Endothelial cell of umbilical vein (primary cell): ENCODE data around the gene SYNE1. TPM values are rescaled to one million over a fixed set of nuclear protein-coding genes. Genes with fewer than 3 reads are reported as not detected.

ENCODE experiments used
- BruUV-seq: library from RNA; stranded (reverse); fragments of 400-500 nt; replicated peaks from 2 replicates; lab custom pipeline; 2021; lab: Mats Ljungman, UMichigan
- CTCF ChIA-PET: fragments of 300-600, 350-600 bp; sonication (Branson Sonifier 250); formaldehyde crosslinking; loops from one replicate; lab custom pipeline; 2021; ENCODE audit warnings: antibody characterized with exemption, inconsistent platforms; lab: Charles Lee
- POLR2A ChIA-PET: fragments of 300-600, 350-600 bp; sonication (Branson Sonifier 250); formaldehyde crosslinking; loops from one replicate; lab custom pipeline; 2021; ENCODE audit warnings: antibody characterized with exemption, inconsistent platforms; lab: Charles Lee
- DNase-seq: peaks from one replicate; pipeline ENCODE4 v3.0.0-alpha.2; 2011; ENCODE audit warnings: low read depth, low spot score
- FAIRE-seq: peaks from 2 replicates; lab custom pipeline; 2011; peaks lifted over from hg19 to GRCh38; lab: Jason Lieb, UNC
- H2AFZ ChIP-seq: 2 replicates; pipeline ENCODE4 v1.6.0; 2012; ENCODE audit warnings: low read depth, low read length, control low read depth, inconsistent platforms
- H3K27ac ChIP-seq: 2 replicates; pipeline ENCODE4 v1.5.1; 2011; ENCODE audit warnings: low read depth, mild to moderate bottlenecking, control low read depth, low read length, moderate library complexity; ENCODE audit not compliant: insufficient read depth
- H3K27me3 ChIP-seq, 2 experiments: 2 replicates each; pipeline versions ENCODE4 v1.6.0 to v1.6.1; 2011; ENCODE audit warnings: low read length in 2 of 2, mixed read lengths in 1 of 2; ENCODE audit not compliant: control insufficient read depth in 2 of 2, insufficient read depth in 2 of 2
- H3K36me3 ChIP-seq, 2 experiments: 2 replicates in 1 of 2; 3 replicates in 1 of 2; pipeline ENCODE4 v1.5.1; 2011; ENCODE audit warnings: low read length in 2 of 2, mild to moderate bottlenecking in 1 of 2, moderate library complexity in 1 of 2; ENCODE audit not compliant: control insufficient read depth in 2 of 2, insufficient read depth in 2 of 2; ENCODE audit errors: extremely low read depth in 1 of 2
- H3K4me1 ChIP-seq: 3 replicates; pipeline ENCODE4 v1.5.1; 2011; ENCODE audit warnings: mild to moderate bottlenecking, low read length; ENCODE audit not compliant: control insufficient read depth, insufficient read depth; ENCODE audit errors: extremely low read depth
- H3K4me2 ChIP-seq: 2 replicates; pipeline ENCODE4 v1.6.1; 2011; ENCODE audit warnings: low read length, control low read depth, mixed read lengths; ENCODE audit not compliant: insufficient read depth
- H3K4me3 ChIP-seq, 3 experiments: fragments of 200-600 bp in 1 of 3; sonication (generic), shearing (Covaris generic) in 1 of 3; replicated peaks in 1 of 3; 2 replicates each; pipeline ENCODE4 v1.5.1; 2011 to 2016; ENCODE audit warnings: control low read depth in 3 of 3, low read length in 3 of 3, mild to moderate bottlenecking in 2 of 3, inconsistent platforms in 1 of 3, low read depth in 1 of 3, moderate library complexity in 1 of 3; ENCODE audit not compliant: insufficient read depth in 1 of 3
- H3K79me2 ChIP-seq: 2 replicates; pipeline ENCODE4 v1.6.0; 2012; ENCODE audit warnings: low read length, inconsistent platforms; ENCODE audit not compliant: control insufficient read depth, insufficient read depth
- H3K9ac ChIP-seq: replicated peaks from 2 replicates; pipeline ENCODE3; 2011; ENCODE audit warnings: low read length, control low read depth; ENCODE audit not compliant: insufficient read depth; ENCODE audit errors: extremely low read depth
- H3K9me1 ChIP-seq: replicated peaks from 3 replicates; pipeline ENCODE4 v1.6.0; 2011; ENCODE audit warnings: mild to moderate bottlenecking, low read length; ENCODE audit not compliant: control insufficient read depth, insufficient read depth; ENCODE audit errors: extremely low read depth
- H3K9me3 ChIP-seq: replicated peaks from 2 replicates; pipeline ENCODE4 v1.5.1; 2012; ENCODE audit warnings: low read length, inconsistent platforms; ENCODE audit not compliant: control insufficient read depth, insufficient read depth
- H4K20me1 ChIP-seq: replicated peaks from 2 replicates; pipeline ENCODE3; 2011; ENCODE audit warnings: mild to moderate bottlenecking, low read length; ENCODE audit not compliant: control insufficient read depth, insufficient read depth; ENCODE audit errors: extremely low read depth
- EZH2 ChIP-seq: IDR thresholded peaks from 2 replicates; pipeline ENCODE4 v1.6.1; 2012; ENCODE audit warnings: borderline replicate concordance, low read depth, mild to moderate bottlenecking, moderate library complexity, low read length, inconsistent platforms; ENCODE audit not compliant: severe bottlenecking
- FOS ChIP-seq: IDR thresholded peaks from 2 replicates; pipeline ENCODE4 v1.6.1; 2011; ENCODE audit warnings: mild to moderate bottlenecking, low read length, moderate library complexity, borderline replicate concordance; ENCODE audit not compliant: insufficient read depth
- GATA2 ChIP-seq: IDR thresholded peaks from 2 replicates; pipeline ENCODE4 v1.7.0; 2011; ENCODE audit warnings: low read depth, mild to moderate bottlenecking, moderate library complexity, mixed read lengths, low read length; ENCODE audit not compliant: insufficient read length, insufficient read depth
- JUN ChIP-seq: IDR thresholded peaks from 2 replicates; pipeline ENCODE4 v1.6.1; 2011; ENCODE audit warnings: borderline replicate concordance, low read depth; ENCODE audit not compliant: insufficient read length, insufficient read depth
- MAX ChIP-seq: IDR thresholded peaks from 2 replicates; pipeline ENCODE4 v1.6.1; 2011; ENCODE audit not compliant: insufficient read depth, insufficient read length
- MYC ChIP-seq: IDR thresholded peaks from one replicate; pipeline ENCODE4 v1.6.1; 2011; ENCODE audit warnings: mild to moderate bottlenecking, low read depth, low read length
- POLR2A ChIP-seq: IDR thresholded peaks from 2 replicates; pipeline ENCODE4 v1.6.1; 2012; ENCODE audit warnings: low read depth, mild to moderate bottlenecking, control low read depth, low read length
- POLR2AphosphoS5 ChIP-seq: IDR thresholded peaks from 2 replicates; pipeline ENCODE4 v1.6.1; 2012; ENCODE audit warnings: low read depth, mild to moderate bottlenecking, control low read depth, low read length, moderate library complexity; ENCODE audit not compliant: insufficient read depth
- dilution Hi-C: fragments of 300-500 bp; cut with MboI; formaldehyde crosslinking; loops from one replicate; pipeline ENCODE4 v1.15.0; 2019; ENCODE audit warnings: low sequenced_read_pairs; ENCODE audit not compliant: extremely low pct_ligation_motif_present
- intact Hi-C: fragments of 100-400 bp; cut with micrococcal nuclease; formaldehyde crosslinking; loops from one replicate; pipeline ENCODE4 v1.10.0; 2022
- polyA plus RNA-seq, 4 experiments: library from polyadenylated mRNA; depleted of rRNA in 3 of 4; stranded (reverse) in 3 of 4; unstranded in 1 of 4; fragments of >200 nt; gene quantifications; 2 replicates each; pipeline versions ENCODE4 v1.2.1 to v1.2.3, GENCODE V29; 2011 to 2012; ENCODE audit warnings: missing spikeins in 1 of 4
- total RNA-seq: library from RNA; stranded (reverse); gene quantifications from 2 replicates; pipeline ENCODE4 v1.2.3, GENCODE V29; 2021
- TF ChIP-seq, protein P1 (sequence below), 2 donors: IDR thresholded peaks; 1 replicate in 1 of 2; 2 replicates in 1 of 2; pipeline ENCODE4 v1.5.1; 2011; ENCODE audit warnings: low read length in 2 of 2, mild to moderate bottlenecking in 2 of 2, moderate library complexity in 2 of 2, control low read depth in 1 of 2, inconsistent platforms in 1 of 2, low read depth in 1 of 2; ENCODE audit not compliant: insufficient read depth in 1 of 2; ENCODE audit errors: extremely low read depth in 1 of 2

Gene SYNE1
- total and polyA plus RNA-seq, 2 donors (not counting 3 experiments of a cell fraction or from before 2014, with no cell fraction given) = 26.5 to 52.3 TPM

GRCh38 chr6:152293404-152293803 lies 343.8 kb downstream of the SYNE1 start:
- H2AFZ ChIP-seq = no peak overlapping the region
- peaks cover 3% of the 10 kb centered on the region for H3K9me1 ChIP-seq
- H3K4me3 ChIP-seq = no peak overlapping the region
- POLR2A ChIA-PET = no interaction called here
- peaks cover 0 to 13% of the 10 kb centered on the region in 2 experiments for H3K36me3 ChIP-seq
- BruUV-seq = no TSS peak
- DNase-seq = no peak
- no peak overlapping the region for H3K27ac ChIP-seq
- dilution Hi-C loops (no loop called here), intact Hi-C loops (no loop called here)
- no peaks in the 10 kb centered on the region for H3K4me1 ChIP-seq
- TF ChIP-seq MYC (no peak), POLR2AphosphoS5 (no peak), GATA2 (no peak), FOS (no peak), JUN (no peak)
- no peaks in the 10 kb centered on the region for H3K79me2 ChIP-seq
- H4K20me1 ChIP-seq = no peaks in the 10 kb centered on the region
- H3K9me3 ChIP-seq = no peaks in the 10 kb centered on the region
- CTCF ChIA-PET = interaction anchor here (1.0 to 1.9 kb wide), 3 partner anchors 8 to 45 kb away, joined by 3 to 7 read pairs (median 5); no protein-coding TSS in a partner anchor
- H3K27me3 ChIP-seq = no peaks in the 10 kb centered on the region
- no peak overlapping the region for H3K9ac ChIP-seq
- FAIRE-seq = no peak
- H3K4me2 ChIP-seq = no peak overlapping the region

DNA sequence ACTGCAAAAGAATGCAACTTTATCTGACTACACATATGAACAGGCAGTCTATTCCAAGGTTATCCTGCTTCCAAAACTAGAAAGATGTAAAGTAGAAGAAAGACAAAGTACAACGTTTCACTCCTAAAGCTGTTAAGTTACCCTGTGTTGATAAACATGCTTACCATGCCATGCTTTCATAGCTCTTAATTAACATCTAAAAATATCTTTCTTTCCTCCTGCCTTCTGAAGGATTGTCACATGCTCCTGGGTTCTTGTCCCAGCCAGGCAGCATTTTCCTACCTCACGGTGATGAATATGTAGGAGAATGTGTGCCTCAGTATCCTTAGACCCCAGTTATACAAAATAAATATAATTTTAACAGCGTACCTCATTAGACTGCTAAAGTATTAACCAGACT lies 344.6 kb downstream of the SYNE1 start:
- intact Hi-C loops = no loop called here
- H3K4me2 ChIP-seq = no peak overlapping the region
- H3K36me3 ChIP-seq = peaks cover 0 to 13% of the 10 kb centered on the region in 2 experiments
- H3K79me2 ChIP-seq = no peaks in the 10 kb centered on the region
- no TSS peak for BruUV-seq
- H4K20me1 ChIP-seq = no peaks in the 10 kb centered on the region
- dilution Hi-C loops = no loop called here
- TF ChIP-seq EZH2 = no peak
- no peak for TF ChIP-seq MYC
- no peak for TF ChIP-seq POLR2A
- TF ChIP-seq FOS = no peak
- no peak for TF ChIP-seq MAX
- TF ChIP-seq GATA2 = no peak
- TF ChIP-seq, protein P1, sequence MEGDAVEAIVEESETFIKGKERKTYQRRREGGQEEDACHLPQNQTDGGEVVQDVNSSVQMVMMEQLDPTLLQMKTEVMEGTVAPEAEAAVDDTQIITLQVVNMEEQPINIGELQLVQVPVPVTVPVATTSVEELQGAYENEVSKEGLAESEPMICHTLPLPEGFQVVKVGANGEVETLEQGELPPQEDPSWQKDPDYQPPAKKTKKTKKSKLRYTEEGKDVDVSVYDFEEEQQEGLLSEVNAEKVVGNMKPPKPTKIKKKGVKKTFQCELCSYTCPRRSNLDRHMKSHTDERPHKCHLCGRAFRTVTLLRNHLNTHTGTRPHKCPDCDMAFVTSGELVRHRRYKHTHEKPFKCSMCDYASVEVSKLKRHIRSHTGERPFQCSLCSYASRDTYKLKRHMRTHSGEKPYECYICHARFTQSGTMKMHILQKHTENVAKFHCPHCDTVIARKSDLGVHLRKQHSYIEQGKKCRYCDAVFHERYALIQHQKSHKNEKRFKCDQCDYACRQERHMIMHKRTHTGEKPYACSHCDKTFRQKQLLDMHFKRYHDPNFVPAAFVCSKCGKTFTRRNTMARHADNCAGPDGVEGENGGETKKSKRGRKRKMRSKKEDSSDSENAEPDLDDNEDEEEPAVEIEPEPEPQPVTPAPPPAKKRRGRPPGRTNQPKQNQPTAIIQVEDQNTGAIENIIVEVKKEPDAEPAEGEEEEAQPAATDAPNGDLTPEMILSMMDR (IDR thresholded peaks at IDR 0.05; ENCODE audit: extremely low read depth in 1 of 2, insufficient read depth in 1 of 2, low read depth in 1 of 2, low read length in 2 of 2) = no peak
- no peak for TF ChIP-seq JUN
- TF ChIP-seq POLR2AphosphoS5 = no peak
- no peak overlapping the region for H2AFZ ChIP-seq
- H3K27me3 ChIP-seq = no peaks in the 10 kb centered on the region
- no peak overlapping the region for H3K27ac ChIP-seq
- no peak overlapping the region for H3K4me3 ChIP-seq
- H3K4me1 ChIP-seq = no peaks in the 10 kb centered on the region
- CTCF ChIA-PET = interaction anchor here (1.0 to 1.9 kb wide), 5 partner anchors 9 to 64 kb away, joined by 3 to 7 read pairs (median 5); no protein-coding TSS in a partner anchor
- POLR2A ChIA-PET = no interaction called here
- H3K9me1 ChIP-seq = peaks cover 3% of the 10 kb centered on the region
- no peak for DNase-seq
- H3K9ac ChIP-seq = no peak overlapping the region
- H3K9me3 ChIP-seq = no peaks in the 10 kb centered on the region
- FAIRE-seq = no peak
